HCT116 (cell line): ENCODE measurements around the gene PLOD1.

Source experiments
- JUND ChIP-seq: IDR thresholded peaks from 2 replicates; pipeline ENCODE4 v1.6.1; 2012
- TF ChIP-seq, protein P1 (sequence below): IDR thresholded peaks from 2 replicates; pipeline ENCODE4 v1.6.1; 2012

DNA sequence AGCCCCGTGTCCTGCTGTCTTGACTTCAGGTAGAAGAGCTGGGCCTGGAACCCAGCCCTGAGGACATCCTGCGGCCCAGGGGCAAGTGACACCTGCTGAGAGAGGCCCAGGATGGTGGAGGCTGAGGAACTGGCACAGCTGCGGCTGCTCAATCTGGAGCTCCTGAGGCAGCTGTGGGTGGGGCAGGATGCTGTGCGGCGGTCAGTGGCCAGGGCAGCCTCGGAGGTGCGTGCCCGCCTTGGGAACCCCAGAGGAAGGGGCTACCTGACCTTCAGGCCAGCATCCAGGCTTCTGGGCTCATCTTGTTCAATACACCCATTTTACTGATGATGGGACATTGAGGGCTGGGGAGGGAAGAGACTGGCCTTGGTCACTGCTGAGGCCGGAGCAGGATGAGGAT, 87.1 kb downstream of the PLOD1 start:
- TF ChIP-seq JUND = no peak
- TF ChIP-seq, protein P1, sequence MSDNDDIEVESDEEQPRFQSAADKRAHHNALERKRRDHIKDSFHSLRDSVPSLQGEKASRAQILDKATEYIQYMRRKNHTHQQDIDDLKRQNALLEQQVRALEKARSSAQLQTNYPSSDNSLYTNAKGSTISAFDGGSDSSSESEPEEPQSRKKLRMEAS = no peak
